ENCODE measurements around the gene PRDM8.

PRDM8 gene

GRCh38 chr4:80196922-80197573 is at the start of gene PRDM8:
TSS of gene PRDM8 (plus strand) at chr4:80197503. CDS start at chr4:80200081, 2,578 bp downstream.
- TF ChIP-seq CTCF (IDR thresholded peaks at IDR 0.05; ENCODE audit: poor library complexity, severe bottlenecking), result no peak
- ATAC-seq (ENCODE audit: low read depth), result no peak
- Histone ChIP-seq H3K27me3 (ENCODE audit: insufficient read depth, poor library complexity, severe bottlenecking) (peaks cover 12% of the 10 kb centered on the region), H3K4me3 (ENCODE audit: severe bottlenecking) (peak within 1 kb of the TSS; percentile 27), H3K36me3 (ENCODE audit: low read depth) (no peaks in the 10 kb centered on the region), H3K27ac (ENCODE audit: poor library complexity, severe bottlenecking) (no peak within 1 kb of the TSS), H3K4me1 (ENCODE audit: insufficient read depth, poor library complexity, severe bottlenecking) (peaks cover 5% of the 10 kb centered on the region), H3K9me3 (ENCODE audit: severe bottlenecking) (no peaks in the 10 kb centered on the region)
- no peak for DNase-seq (ENCODE audit: low spot score)

GRCh38 chr4:80150387-80151180 is 46.7 kb upstream of the PRDM8 start:
- H3K36me3 ChIP-seq (ENCODE audit: low read depth), result no peaks in the 10 kb centered on the region

GRCh38 chr4:80151981-80152380 is 45.3 kb upstream of the PRDM8 start:
- ATAC-seq (ENCODE audit: low read depth), result no peak
- no peak overlapping the region for H3K27ac ChIP-seq (ENCODE audit: poor library complexity, severe bottlenecking)
- no peak overlapping the region for H3K4me3 ChIP-seq (ENCODE audit: severe bottlenecking)
- no peaks in the 10 kb centered on the region for H3K27me3 ChIP-seq (ENCODE audit: insufficient read depth, poor library complexity, severe bottlenecking)
- no peak for TF ChIP-seq CTCF (IDR thresholded peaks at IDR 0.05; ENCODE audit: poor library complexity, severe bottlenecking)
- no peaks in the 10 kb centered on the region for H3K9me3 ChIP-seq (ENCODE audit: severe bottlenecking)
- DNase-seq (ENCODE audit: low spot score), result no peak
- H3K4me1 ChIP-seq (ENCODE audit: insufficient read depth, poor library complexity, severe bottlenecking), result no peaks in the 10 kb centered on the region
- H3K36me3 ChIP-seq (ENCODE audit: low read depth), result no peaks in the 10 kb centered on the region

More at GRCh38 chr4:80150387-80151180, 46.7 kb upstream of the PRDM8 start:
- Histone ChIP-seq H3K4me3 (ENCODE audit: severe bottlenecking) (no peak overlapping the region), H3K27me3 (ENCODE audit: insufficient read depth, poor library complexity, severe bottlenecking) (no peaks in the 10 kb centered on the region), H3K9me3 (ENCODE audit: severe bottlenecking) (no peaks in the 10 kb centered on the region), H3K27ac (ENCODE audit: poor library complexity, severe bottlenecking) (no peak overlapping the region), H3K4me1 (ENCODE audit: insufficient read depth, poor library complexity, severe bottlenecking) (no peaks in the 10 kb centered on the region)
- ATAC-seq (ENCODE audit: low read depth) (no peak), DNase-seq (ENCODE audit: low spot score) (no peak)
- TF ChIP-seq CTCF (IDR thresholded peaks at IDR 0.05; ENCODE audit: poor library complexity, severe bottlenecking), result no peak

GRCh38 chr4:80153874-80154544 is 43.3 kb upstream of the PRDM8 start:
- Histone ChIP-seq H3K36me3 (ENCODE audit: low read depth) (no peaks in the 10 kb centered on the region), H3K9me3 (ENCODE audit: severe bottlenecking) (no peaks in the 10 kb centered on the region), H3K27me3 (ENCODE audit: insufficient read depth, poor library complexity, severe bottlenecking) (no peaks in the 10 kb centered on the region), H3K4me3 (ENCODE audit: severe bottlenecking) (no peak overlapping the region), H3K27ac (ENCODE audit: poor library complexity, severe bottlenecking) (no peak overlapping the region), H3K4me1 (ENCODE audit: insufficient read depth, poor library complexity, severe bottlenecking) (no peaks in the 10 kb centered on the region)
- ATAC-seq (ENCODE audit: low read depth), result no peak
- DNase-seq (ENCODE audit: low spot score), result no peak
- TF ChIP-seq CTCF (IDR thresholded peaks at IDR 0.05; ENCODE audit: poor library complexity, severe bottlenecking), result no peak
